ENCODE results near the gene CALCOCO2. TPM values are rescaled to one million over a fixed set of nuclear protein-coding genes. Genes with fewer than 3 reads are reported as not detected.
A peak's percentile ranks its signal among the peaks of the same experiment; 100 is the strongest.

The CALCOCO2 gene
- total and polyA plus RNA-seq, 4 donors: 23.0 to 64.9 (median 44.0) TPM

DNA sequence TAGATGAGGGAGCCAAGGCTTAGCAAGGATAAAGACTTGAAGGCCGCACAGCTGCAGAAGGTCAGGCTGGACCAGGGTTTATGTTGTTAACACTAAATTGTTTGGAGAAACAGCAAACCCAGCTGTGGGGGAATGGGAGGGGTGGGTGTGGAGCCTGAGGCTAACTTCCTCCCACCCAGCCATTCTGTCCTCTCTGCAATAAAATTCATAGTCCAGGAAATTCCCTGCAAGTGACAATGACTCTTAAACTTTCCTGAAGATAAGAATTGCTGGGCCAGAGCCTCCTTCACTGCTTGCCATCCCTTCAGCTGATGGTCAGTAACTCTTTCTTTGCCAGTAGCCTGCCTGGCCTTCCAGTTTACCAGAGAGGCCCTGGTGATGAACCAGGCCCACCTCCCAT lies 42.4 kb downstream of the CALCOCO2 start:
- H3K27ac ChIP-seq (ENCODE audit: low read depth in 1 of 2, low read length in 2 of 2): no peak overlapping the region
- no peaks in the 10 kb centered on the region for H3K36me3 ChIP-seq (ENCODE audit: control insufficient read depth in 4 of 4, insufficient read depth in 3 of 4, low read depth in 1 of 4, low read length in 3 of 4)

DNA sequence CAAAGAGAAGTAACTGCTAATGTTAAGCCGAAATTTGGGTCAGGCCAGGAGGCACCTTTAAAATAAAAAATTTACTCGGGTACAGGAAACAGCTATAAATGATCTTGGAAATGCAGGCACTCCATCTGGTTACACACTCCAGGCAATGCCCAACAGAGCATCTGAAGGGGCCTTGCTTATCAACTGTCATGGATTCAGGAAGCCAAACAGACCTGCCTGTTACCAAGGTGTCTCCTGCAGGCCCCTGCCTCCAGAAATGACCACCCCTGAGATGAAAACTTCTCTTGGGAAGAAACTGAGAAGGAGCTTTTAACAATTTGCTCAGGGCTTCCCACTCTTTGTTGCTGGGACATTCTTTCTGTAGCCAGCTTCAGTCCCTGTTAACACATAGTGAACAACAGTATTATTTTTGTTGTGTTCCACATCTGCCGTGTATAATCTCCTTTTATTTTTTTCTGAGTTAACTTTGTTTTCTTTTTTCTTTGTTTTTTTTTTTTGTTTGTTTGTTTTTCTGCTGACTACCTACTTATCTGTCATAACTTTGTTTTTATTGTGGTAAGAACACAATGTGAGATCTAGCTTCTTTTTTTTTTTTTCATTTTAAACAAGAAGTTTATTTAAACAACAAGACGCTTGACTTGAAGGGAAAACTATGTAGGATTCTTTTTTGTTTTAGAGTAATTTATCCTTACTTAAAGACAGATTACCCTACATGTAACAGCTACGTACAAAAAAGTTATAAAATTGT lies 43.0 kb downstream of the CALCOCO2 start:
- H3K9ac ChIP-seq (ENCODE audit: low read depth in 1 of 2, low read length in 2 of 2): no peak overlapping the region
- no peak for DNase-seq (ENCODE audit: low spot score)
- no peaks in the 10 kb centered on the region for H3K9me3 ChIP-seq (ENCODE audit: control insufficient read depth in 4 of 4, low read length in 3 of 4)
- H3K4me3 ChIP-seq (ENCODE audit: low read depth in 1 of 3, low read length in 3 of 3): no peak overlapping the region
- 70% methylated on average over 5 of the region's 5 CpGs for WGBS
- peaks cover 10 to 34% (median 18%) of the 10 kb centered on the region in 4 donors for H3K4me1 ChIP-seq (ENCODE audit: control insufficient read depth in 4 of 4, insufficient read depth in 4 of 4, low read length in 3 of 4)
- no peaks in the 10 kb centered on the region for H3K27me3 ChIP-seq (ENCODE audit: control insufficient read depth in 4 of 4, insufficient read depth in 4 of 4, low read length in 3 of 4)
- TF ChIP-seq TAF1 (conservative IDR thresholded peaks at IDR 0.05) (no peak), YY1 (IDR thresholded peaks at IDR 0.05) (no peak), NR2F2 (IDR thresholded peaks at IDR 0.05) (no peak), SP1 (IDR thresholded peaks at IDR 0.05) (no peak), GABPA (IDR thresholded peaks at IDR 0.05 in 1 of 2, conservative IDR thresholded peaks at IDR 0.05 in 1 of 2) (no peak), FOXA2 (IDR thresholded peaks at IDR 0.05) (no peak), HNF4A (conservative IDR thresholded peaks at IDR 0.05) (no peak), RAD21 (IDR thresholded peaks at IDR 0.05) (no peak), EGR1 (IDR thresholded peaks at IDR 0.05; ENCODE audit: low read depth in 2 of 2) (no peak), RXRA (IDR thresholded peaks at IDR 0.05) (no peak), JUND (IDR thresholded peaks at IDR 0.05) (no peak), HNF4G (IDR thresholded peaks at IDR 0.05) (no peak), FOXA1 (IDR thresholded peaks at IDR 0.05) (no peak)
- TF ChIP-seq, protein P1, sequence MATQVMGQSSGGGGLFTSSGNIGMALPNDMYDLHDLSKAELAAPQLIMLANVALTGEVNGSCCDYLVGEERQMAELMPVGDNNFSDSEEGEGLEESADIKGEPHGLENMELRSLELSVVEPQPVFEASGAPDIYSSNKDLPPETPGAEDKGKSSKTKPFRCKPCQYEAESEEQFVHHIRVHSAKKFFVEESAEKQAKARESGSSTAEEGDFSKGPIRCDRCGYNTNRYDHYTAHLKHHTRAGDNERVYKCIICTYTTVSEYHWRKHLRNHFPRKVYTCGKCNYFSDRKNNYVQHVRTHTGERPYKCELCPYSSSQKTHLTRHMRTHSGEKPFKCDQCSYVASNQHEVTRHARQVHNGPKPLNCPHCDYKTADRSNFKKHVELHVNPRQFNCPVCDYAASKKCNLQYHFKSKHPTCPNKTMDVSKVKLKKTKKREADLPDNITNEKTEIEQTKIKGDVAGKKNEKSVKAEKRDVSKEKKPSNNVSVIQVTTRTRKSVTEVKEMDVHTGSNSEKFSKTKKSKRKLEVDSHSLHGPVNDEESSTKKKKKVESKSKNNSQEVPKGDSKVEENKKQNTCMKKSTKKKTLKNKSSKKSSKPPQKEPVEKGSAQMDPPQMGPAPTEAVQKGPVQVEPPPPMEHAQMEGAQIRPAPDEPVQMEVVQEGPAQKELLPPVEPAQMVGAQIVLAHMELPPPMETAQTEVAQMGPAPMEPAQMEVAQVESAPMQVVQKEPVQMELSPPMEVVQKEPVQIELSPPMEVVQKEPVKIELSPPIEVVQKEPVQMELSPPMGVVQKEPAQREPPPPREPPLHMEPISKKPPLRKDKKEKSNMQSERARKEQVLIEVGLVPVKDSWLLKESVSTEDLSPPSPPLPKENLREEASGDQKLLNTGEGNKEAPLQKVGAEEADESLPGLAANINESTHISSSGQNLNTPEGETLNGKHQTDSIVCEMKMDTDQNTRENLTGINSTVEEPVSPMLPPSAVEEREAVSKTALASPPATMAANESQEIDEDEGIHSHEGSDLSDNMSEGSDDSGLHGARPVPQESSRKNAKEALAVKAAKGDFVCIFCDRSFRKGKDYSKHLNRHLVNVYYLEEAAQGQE (IDR thresholded peaks at IDR 0.05): no peak
- TF ChIP-seq, protein P2, sequence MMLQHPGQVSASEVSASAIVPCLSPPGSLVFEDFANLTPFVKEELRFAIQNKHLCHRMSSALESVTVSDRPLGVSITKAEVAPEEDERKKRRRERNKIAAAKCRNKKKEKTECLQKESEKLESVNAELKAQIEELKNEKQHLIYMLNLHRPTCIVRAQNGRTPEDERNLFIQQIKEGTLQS (IDR thresholded peaks at IDR 0.05): no peak
- TF ChIP-seq, protein P3, sequence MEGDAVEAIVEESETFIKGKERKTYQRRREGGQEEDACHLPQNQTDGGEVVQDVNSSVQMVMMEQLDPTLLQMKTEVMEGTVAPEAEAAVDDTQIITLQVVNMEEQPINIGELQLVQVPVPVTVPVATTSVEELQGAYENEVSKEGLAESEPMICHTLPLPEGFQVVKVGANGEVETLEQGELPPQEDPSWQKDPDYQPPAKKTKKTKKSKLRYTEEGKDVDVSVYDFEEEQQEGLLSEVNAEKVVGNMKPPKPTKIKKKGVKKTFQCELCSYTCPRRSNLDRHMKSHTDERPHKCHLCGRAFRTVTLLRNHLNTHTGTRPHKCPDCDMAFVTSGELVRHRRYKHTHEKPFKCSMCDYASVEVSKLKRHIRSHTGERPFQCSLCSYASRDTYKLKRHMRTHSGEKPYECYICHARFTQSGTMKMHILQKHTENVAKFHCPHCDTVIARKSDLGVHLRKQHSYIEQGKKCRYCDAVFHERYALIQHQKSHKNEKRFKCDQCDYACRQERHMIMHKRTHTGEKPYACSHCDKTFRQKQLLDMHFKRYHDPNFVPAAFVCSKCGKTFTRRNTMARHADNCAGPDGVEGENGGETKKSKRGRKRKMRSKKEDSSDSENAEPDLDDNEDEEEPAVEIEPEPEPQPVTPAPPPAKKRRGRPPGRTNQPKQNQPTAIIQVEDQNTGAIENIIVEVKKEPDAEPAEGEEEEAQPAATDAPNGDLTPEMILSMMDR (IDR thresholded peaks at IDR 0.05; ENCODE audit: low read depth, low read length, missing input control): no peak
- TF ChIP-seq, protein P4, sequence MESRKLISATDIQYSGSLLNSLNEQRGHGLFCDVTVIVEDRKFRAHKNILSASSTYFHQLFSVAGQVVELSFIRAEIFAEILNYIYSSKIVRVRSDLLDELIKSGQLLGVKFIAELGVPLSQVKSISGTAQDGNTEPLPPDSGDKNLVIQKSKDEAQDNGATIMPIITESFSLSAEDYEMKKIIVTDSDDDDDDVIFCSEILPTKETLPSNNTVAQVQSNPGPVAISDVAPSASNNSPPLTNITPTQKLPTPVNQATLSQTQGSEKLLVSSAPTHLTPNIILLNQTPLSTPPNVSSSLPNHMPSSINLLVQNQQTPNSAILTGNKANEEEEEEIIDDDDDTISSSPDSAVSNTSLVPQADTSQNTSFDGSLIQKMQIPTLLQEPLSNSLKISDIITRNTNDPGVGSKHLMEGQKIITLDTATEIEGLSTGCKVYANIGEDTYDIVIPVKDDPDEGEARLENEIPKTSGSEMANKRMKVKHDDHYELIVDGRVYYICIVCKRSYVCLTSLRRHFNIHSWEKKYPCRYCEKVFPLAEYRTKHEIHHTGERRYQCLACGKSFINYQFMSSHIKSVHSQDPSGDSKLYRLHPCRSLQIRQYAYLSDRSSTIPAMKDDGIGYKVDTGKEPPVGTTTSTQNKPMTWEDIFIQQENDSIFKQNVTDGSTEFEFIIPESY (IDR thresholded peaks at IDR 0.05): no peak
- TF ChIP-seq, protein P5, sequence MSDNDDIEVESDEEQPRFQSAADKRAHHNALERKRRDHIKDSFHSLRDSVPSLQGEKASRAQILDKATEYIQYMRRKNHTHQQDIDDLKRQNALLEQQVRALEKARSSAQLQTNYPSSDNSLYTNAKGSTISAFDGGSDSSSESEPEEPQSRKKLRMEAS (IDR thresholded peaks at IDR 0.05): no peak
- no peaks in the 10 kb centered on the region for H3K36me3 ChIP-seq (ENCODE audit: control insufficient read depth in 4 of 4, insufficient read depth in 3 of 4, low read depth in 1 of 4, low read length in 3 of 4)
- H3K27ac ChIP-seq (ENCODE audit: low read depth in 1 of 2, low read length in 2 of 2): no peak overlapping the region

More for the DNA sequence above, 42.4 kb downstream of the CALCOCO2 start:
- Histone ChIP-seq H3K4me1 (ENCODE audit: control insufficient read depth in 4 of 4, insufficient read depth in 4 of 4, low read length in 3 of 4) (peaks cover 10 to 34% (median 18%) of the 10 kb centered on the region in 4 donors), H3K9me3 (ENCODE audit: control insufficient read depth in 4 of 4, low read length in 3 of 4) (no peaks in the 10 kb centered on the region), H3K4me3 (ENCODE audit: low read depth in 1 of 3, low read length in 3 of 3) (no peak overlapping the region), H3K9ac (ENCODE audit: low read depth in 1 of 2, low read length in 2 of 2) (no peak overlapping the region), H3K27me3 (ENCODE audit: control insufficient read depth in 4 of 4, insufficient read depth in 4 of 4, low read length in 3 of 4) (no peaks in the 10 kb centered on the region)
- WGBS: 79% methylated on average over 1 of the region's 1 CpG
- TF ChIP-seq FOXA1 (IDR thresholded peaks at IDR 0.05): no peak
- peak; percentile 9 for TF ChIP-seq SP1 (IDR thresholded peaks at IDR 0.05)
- TF ChIP-seq EGR1 (IDR thresholded peaks at IDR 0.05; ENCODE audit: low read depth in 2 of 2): no peak
- TF ChIP-seq, protein P5 (IDR thresholded peaks at IDR 0.05): no peak
- peak; percentile 56 for TF ChIP-seq NR2F2 (IDR thresholded peaks at IDR 0.05)
- DNase-seq (ENCODE audit: low spot score): no peak

Measured in liver (tissue), 9 donors.